ENCODE measurements around the gene DNMT3A. TPM values are rescaled to one million over a fixed set of nuclear protein-coding genes. Genes with fewer than 3 reads are reported as not detected.

The DNMT3A gene
- total RNA-seq, 1 donor from 2014 or later, result 219 TPM

- no peak for DNase-seq (ENCODE audit: low spot score in 2 of 2, unreplicated experiment in 2 of 2)
- Mint-ChIP-seq H3K27me3 (ENCODE audit: low read depth) (peaks cover 3% of the 10 kb centered on the region), H3K4me3 (peak overlapping the region; percentile 43), H3K9me3 (peaks cover 3% of the 10 kb centered on the region), H3K4me1 (peaks cover 10% of the 10 kb centered on the region), H3K27ac (no peak overlapping the region), H3K36me3 (no peaks in the 10 kb centered on the region)
- TF ChIP-seq CTCF (IDR thresholded peaks at IDR 0.05; ENCODE audit: unreplicated experiment), result no peak
These were observed 19.7 kb upstream of the DNMT3A start for GRCh38 chr2:25361261-25362048.

GRCh38 chr2:25358836-25359235, 17.1 kb upstream of the DNMT3A start:
- H3K4me3 Mint-ChIP-seq, result no peak overlapping the region
- no peak overlapping the region for H3K27ac Mint-ChIP-seq
- H3K27me3 Mint-ChIP-seq (ENCODE audit: low read depth), result peaks cover 3% of the 10 kb centered on the region
- peaks cover 10% of the 10 kb centered on the region for H3K4me1 Mint-ChIP-seq
- H3K36me3 Mint-ChIP-seq, result peaks cover 8% of the 10 kb centered on the region
- peaks cover 4% of the 10 kb centered on the region for H3K9me3 Mint-ChIP-seq
- TF ChIP-seq CTCF (IDR thresholded peaks at IDR 0.05; ENCODE audit: unreplicated experiment), result no peak
- DNase-seq (ENCODE audit: low spot score in 2 of 2, unreplicated experiment in 2 of 2), result no peak

GRCh38 chr2:25358249-25358815, 16.6 kb upstream of the DNMT3A start:
- no peak overlapping the region for H3K27ac Mint-ChIP-seq
- no peak for DNase-seq (ENCODE audit: low spot score in 2 of 2, unreplicated experiment in 2 of 2)
- H3K4me3 Mint-ChIP-seq, result no peak overlapping the region
- peaks cover 4% of the 10 kb centered on the region for H3K9me3 Mint-ChIP-seq
- peaks cover 3% of the 10 kb centered on the region for H3K27me3 Mint-ChIP-seq (ENCODE audit: low read depth)
- H3K4me1 Mint-ChIP-seq, result peaks cover 10% of the 10 kb centered on the region
- peaks cover 8% of the 10 kb centered on the region for H3K36me3 Mint-ChIP-seq
- no peak for TF ChIP-seq CTCF (IDR thresholded peaks at IDR 0.05; ENCODE audit: unreplicated experiment)

GRCh38 chr2:25356088-25356487, 14.4 kb upstream of the DNMT3A start:
- Mint-ChIP-seq H3K27ac (no peak overlapping the region), H3K4me1 (peaks cover 3% of the 10 kb centered on the region), H3K9me3 (peaks cover 4% of the 10 kb centered on the region), H3K4me3 (no peak overlapping the region), H3K27me3 (ENCODE audit: low read depth) (no peaks in the 10 kb centered on the region), H3K36me3 (peaks cover 10% of the 10 kb centered on the region)
- TF ChIP-seq CTCF (IDR thresholded peaks at IDR 0.05; ENCODE audit: unreplicated experiment), result no peak
- DNase-seq (ENCODE audit: low spot score in 2 of 2, unreplicated experiment in 2 of 2), result no peak

- DNase-seq (ENCODE audit: low spot score in 2 of 2, unreplicated experiment in 2 of 2), result no peak
- no peaks in the 10 kb centered on the region for H3K27me3 Mint-ChIP-seq (ENCODE audit: low read depth)
- no peak for TF ChIP-seq CTCF (IDR thresholded peaks at IDR 0.05; ENCODE audit: unreplicated experiment)
These were observed 13.5 kb upstream of the DNMT3A start for GRCh38 chr2:25355270-25355669.

More at GRCh38 chr2:25355270-25355669, 13.5 kb upstream of the DNMT3A start:
- Mint-ChIP-seq H3K9me3 (peaks cover 4% of the 10 kb centered on the region), H3K4me1 (peaks cover 2% of the 10 kb centered on the region), H3K4me3 (no peak overlapping the region), H3K27ac (no peak overlapping the region), H3K36me3 (peaks cover 12% of the 10 kb centered on the region)
